ENCODE measurements around the gene LAMA5.

DNA sequence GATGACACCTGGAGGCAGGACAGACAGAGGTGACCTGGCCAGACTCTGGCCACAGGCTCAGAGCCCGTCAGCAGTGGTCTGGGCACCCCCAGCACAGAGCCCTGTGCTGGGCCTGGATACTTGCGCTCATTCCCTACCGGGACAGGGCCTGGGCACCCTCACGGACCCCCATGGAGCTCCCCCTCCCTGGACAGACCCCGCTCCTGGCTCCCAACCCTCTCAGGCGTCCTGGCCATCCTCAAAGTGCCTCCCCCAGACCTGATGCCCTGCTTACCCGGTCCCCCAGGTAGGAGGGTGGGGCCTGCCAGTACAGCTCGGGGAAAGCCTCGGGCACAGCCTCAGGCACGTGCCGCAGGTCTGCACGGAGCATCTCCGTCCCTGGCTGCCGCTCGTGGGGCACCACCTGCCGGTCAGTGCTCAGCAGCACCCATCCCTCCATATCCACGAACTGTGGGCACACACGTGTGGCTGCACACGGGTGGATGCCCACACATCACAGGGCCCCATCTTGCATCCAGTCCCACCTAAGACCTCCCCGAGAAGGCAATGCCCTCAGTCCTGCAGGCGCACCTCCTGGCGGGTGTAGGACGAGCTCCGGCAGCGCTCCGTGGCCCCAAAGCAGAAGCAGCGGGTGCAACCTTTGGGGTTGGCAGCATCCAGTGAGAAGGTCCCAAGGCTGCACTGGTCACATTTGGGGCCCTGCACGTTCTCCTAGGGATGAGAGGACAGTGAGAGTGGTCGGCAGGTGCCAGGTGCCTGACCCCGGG, 40.0 kb downstream of the LAMA5 start:
- TF ChIP-seq, protein P1, sequence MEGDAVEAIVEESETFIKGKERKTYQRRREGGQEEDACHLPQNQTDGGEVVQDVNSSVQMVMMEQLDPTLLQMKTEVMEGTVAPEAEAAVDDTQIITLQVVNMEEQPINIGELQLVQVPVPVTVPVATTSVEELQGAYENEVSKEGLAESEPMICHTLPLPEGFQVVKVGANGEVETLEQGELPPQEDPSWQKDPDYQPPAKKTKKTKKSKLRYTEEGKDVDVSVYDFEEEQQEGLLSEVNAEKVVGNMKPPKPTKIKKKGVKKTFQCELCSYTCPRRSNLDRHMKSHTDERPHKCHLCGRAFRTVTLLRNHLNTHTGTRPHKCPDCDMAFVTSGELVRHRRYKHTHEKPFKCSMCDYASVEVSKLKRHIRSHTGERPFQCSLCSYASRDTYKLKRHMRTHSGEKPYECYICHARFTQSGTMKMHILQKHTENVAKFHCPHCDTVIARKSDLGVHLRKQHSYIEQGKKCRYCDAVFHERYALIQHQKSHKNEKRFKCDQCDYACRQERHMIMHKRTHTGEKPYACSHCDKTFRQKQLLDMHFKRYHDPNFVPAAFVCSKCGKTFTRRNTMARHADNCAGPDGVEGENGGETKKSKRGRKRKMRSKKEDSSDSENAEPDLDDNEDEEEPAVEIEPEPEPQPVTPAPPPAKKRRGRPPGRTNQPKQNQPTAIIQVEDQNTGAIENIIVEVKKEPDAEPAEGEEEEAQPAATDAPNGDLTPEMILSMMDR (IDR thresholded peaks at IDR 0.05), result no peak
- TF ChIP-seq EP300 (IDR thresholded peaks at IDR 0.05), result no peak
